ENCODE measurements around the gene PPP1R12C. TPM values are rescaled to one million over a fixed set of nuclear protein-coding genes. Genes with fewer than 3 reads are reported as not detected.

Gene PPP1R12C
- total and polyA plus RNA-seq, 10 of the 15 experiments (the other 5 are each of a cell fraction or from before 2014, with no cell fraction given), result 1.4 to 84.7 (median 20.5) TPM

DNA sequence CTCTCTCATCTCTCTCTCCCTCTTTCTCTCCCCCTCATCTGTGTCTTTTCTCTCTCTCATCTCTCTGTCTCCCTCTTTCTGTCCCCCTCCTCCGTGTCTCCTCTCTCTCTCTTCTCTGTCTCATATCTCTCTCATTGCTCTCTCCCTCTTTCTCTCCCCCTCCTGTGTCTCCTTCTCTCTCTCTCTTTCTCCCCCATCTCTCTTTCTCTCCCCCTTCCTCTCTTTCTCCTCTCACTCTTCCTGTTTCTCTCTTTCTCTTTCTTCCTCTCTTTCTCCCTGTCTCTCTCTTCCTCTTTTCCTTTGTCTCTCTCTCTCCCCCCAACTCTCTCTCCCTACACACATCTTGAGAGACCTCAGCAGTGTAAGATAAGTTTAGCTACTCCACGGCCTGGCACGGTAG is 49.6 kb downstream of the PPP1R12C start:
- ChIA-PET RAD21 (ENCODE audit: unreplicated experiment) (no interaction called here), POLR2A (no interaction called here), CTCF (no interaction called here), SMC1A (ENCODE audit: uncharacterized antibody, unreplicated experiment) (no interaction called here)
- 2% methylated on average over 3 of the region's 3 CpGs for WGBS (ENCODE audit: insufficient coverage, insufficient replicate concordance, low lambda C conversion rate, missing lambda C conversion rate)
- TF ChIP-seq TCF7 (IDR thresholded peaks at IDR 0.05; ENCODE audit: borderline replicate concordance), result no peak
- TF ChIP-seq, protein P1, sequence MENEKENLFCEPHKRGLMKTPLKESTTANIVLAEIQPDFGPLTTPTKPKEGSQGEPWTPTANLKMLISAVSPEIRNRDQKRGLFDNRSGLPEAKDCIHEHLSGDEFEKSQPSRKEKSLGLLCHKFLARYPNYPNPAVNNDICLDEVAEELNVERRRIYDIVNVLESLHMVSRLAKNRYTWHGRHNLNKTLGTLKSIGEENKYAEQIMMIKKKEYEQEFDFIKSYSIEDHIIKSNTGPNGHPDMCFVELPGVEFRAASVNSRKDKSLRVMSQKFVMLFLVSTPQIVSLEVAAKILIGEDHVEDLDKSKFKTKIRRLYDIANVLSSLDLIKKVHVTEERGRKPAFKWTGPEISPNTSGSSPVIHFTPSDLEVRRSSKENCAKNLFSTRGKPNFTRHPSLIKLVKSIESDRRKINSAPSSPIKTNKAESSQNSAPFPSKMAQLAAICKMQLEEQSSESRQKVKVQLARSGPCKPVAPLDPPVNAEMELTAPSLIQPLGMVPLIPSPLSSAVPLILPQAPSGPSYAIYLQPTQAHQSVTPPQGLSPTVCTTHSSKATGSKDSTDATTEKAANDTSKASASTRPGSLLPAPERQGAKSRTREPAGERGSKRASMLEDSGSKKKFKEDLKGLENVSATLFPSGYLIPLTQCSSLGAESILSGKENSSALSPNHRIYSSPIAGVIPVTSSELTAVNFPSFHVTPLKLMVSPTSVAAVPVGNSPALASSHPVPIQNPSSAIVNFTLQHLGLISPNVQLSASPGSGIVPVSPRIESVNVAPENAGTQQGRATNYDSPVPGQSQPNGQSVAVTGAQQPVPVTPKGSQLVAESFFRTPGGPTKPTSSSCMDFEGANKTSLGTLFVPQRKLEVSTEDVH (IDR thresholded peaks at IDR 0.05; ENCODE audit: low read depth, partially characterized antibody), result no peak
- no peak for TF ChIP-seq MTA2 (IDR thresholded peaks at IDR 0.05; ENCODE audit: low read depth)
- TF ChIP-seq GATAD2B (conservative IDR thresholded peaks at IDR 0.05; ENCODE audit: low read depth), result no peak
- TF ChIP-seq RCOR1 (conservative IDR thresholded peaks at IDR 0.05; ENCODE audit: low read depth, low read length), result no peak
- TF ChIP-seq, protein P2, sequence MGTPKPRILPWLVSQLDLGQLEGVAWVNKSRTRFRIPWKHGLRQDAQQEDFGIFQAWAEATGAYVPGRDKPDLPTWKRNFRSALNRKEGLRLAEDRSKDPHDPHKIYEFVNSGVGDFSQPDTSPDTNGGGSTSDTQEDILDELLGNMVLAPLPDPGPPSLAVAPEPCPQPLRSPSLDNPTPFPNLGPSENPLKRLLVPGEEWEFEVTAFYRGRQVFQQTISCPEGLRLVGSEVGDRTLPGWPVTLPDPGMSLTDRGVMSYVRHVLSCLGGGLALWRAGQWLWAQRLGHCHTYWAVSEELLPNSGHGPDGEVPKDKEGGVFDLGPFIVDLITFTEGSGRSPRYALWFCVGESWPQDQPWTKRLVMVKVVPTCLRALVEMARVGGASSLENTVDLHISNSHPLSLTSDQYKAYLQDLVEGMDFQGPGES (IDR thresholded peaks at IDR 0.05), result no peak
- TF ChIP-seq CREB1 (IDR thresholded peaks at IDR 0.05; ENCODE audit: low read depth), result no peak
- TF ChIP-seq STAT3 (IDR thresholded peaks at IDR 0.05; ENCODE audit: low read depth, low read length), result no peak
- no peak for TF ChIP-seq STAT1 (conservative IDR thresholded peaks at IDR 0.05)
- no peak for TF ChIP-seq FOS (IDR thresholded peaks at IDR 0.05; ENCODE audit: borderline replicate concordance, extremely low read depth, insufficient read length)
- TF ChIP-seq CBFB (IDR thresholded peaks at IDR 0.05; ENCODE audit: low read depth), result no peak
- no peak for TF ChIP-seq RAD51 (IDR thresholded peaks at IDR 0.05)
- TF ChIP-seq MTA3 (IDR thresholded peaks at IDR 0.05; ENCODE audit: borderline replicate concordance, low read length), result no peak
- no peak for TF ChIP-seq JUNB (IDR thresholded peaks at IDR 0.05)
- intact Hi-C loops (cut with micrococcal nuclease; ENCODE audit: unreplicated experiment) (no loop called here), in situ Hi-C loops (cut with MboI) (no loop called here)
- H3K4me2 ChIP-seq (ENCODE audit: control insufficient read depth, insufficient read depth), result no peak overlapping the region
- no peaks in the 10 kb centered on the region for H3K79me2 ChIP-seq (ENCODE audit: control insufficient read depth, insufficient read depth, low read length)
- no TSS peak for BruUV-seq (replicated peaks)
- no peak for FAIRE-seq
- ATAC-seq, result no peak
- no peak overlapping the region for H3K4me3 ChIP-seq
- peaks cover 3% of the 10 kb centered on the region for H3K4me1 ChIP-seq (ENCODE audit: control insufficient read depth, insufficient read depth, low read length)
- H2AFZ ChIP-seq (ENCODE audit: control insufficient read depth, low read depth, low read length), result no peak overlapping the region
- no peaks in the 10 kb centered on the region for H3K9me3 ChIP-seq (replicated peaks; ENCODE audit: control insufficient read depth, insufficient read depth, low read length)
- no peaks in the 10 kb centered on the region; a peak in 1 of 4 replicates for H3K27me3 ChIP-seq (replicated peaks in 1 of 2; ENCODE audit: control insufficient read depth in 2 of 2, insufficient read depth in 2 of 2, low read length in 1 of 2)
- H4K20me1 ChIP-seq (ENCODE audit: control insufficient read depth, insufficient read depth), result no peaks in the 10 kb centered on the region
- H3K27ac ChIP-seq (ENCODE audit: control insufficient read depth, insufficient read depth), result no peak overlapping the region
- DNase-seq (ENCODE audit: low read depth, low spot score), result no peak
- no peaks in the 10 kb centered on the region for H3K36me3 ChIP-seq (ENCODE audit: control insufficient read depth in 2 of 2, insufficient read depth in 2 of 2, low read length in 1 of 2)
- H3K9ac ChIP-seq (ENCODE audit: control insufficient read depth, insufficient read depth, low read length), result no peak overlapping the region
